Activated naive CD4-positive, alpha-beta T cell treated with Interleukin-2 at 50 U/mL for 16 hours (primary cell): ENCODE measurements around the gene AOC1.
"Not testable (repeated sequence)": the region's sequence is repeated elsewhere in the genome, so short reads cannot be mapped to it uniquely, and the experiment has no call there.

ENCODE experiments used
- DNase-seq: peaks from one replicate; pipeline ENCODE4 v3.0.0-alpha.2; 2020

The AOC1 gene

GRCh38 chr7:150898475-150899011, 46.2 kb downstream of the AOC1 start:
- DNase-seq: peak; percentile 79

DNA sequence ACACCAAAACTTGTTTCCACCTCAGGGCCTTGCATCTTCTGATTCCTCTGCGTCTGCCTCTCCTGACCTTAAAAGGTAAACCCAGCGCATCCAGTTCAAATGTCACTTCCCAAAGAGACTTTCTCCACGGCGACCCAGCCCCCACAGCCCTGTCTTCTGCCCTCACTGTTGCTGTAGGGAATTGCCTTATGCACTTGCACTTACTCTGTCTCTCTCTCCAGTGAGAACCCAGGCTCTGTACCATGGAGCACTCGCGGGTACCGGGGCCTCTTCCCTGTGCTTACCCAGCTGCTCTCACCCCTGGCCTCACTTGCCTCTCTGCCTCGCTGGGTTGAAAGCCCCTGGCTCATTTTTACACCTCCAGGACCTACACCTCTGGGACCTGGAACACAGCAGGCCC, 48.4 kb downstream of the AOC1 start:
- no peak for DNase-seq

- no peak for DNase-seq
Measured at GRCh38 chr7:150901160-150902035, 49.1 kb downstream of the AOC1 start.

GRCh38 chr7:150902078-150903033, 50.0 kb downstream of the AOC1 start:
- DNase-seq: no peak

DNA sequence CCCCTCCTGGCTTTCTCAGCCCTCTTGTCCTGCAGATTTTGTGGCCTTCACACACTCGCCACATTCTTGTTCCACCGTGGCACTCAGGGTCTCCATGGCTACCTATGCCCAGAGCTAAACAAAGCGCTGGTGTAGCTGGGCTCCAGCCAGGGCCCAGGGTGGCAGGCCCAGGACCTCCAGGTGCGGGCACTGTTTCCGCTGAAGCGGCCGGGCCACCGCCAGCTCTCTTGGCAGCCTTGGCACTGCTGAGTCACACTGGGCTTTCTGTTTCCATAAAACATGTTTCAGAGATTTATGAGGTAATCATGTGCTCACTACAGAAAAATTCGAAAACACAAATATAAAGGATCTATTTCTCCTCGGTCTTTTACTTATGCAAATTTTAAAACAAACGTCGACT, 51.3 kb downstream of the AOC1 start:
- no peak for DNase-seq

GRCh38 chr7:150904011-150904909, 51.9 kb downstream of the AOC1 start:
- no peak for DNase-seq

- no peak for DNase-seq
Measured at GRCh38 chr7:150908173-150908572, 55.9 kb downstream of the AOC1 start.

GRCh38 chr7:150909200-150909995, 57.1 kb downstream of the AOC1 start:
- DNase-seq: peak; percentile 20

- DNase-seq: not testable (repeated sequence)
Measured at GRCh38 chr7:150910305-150910995, 58.1 kb downstream of the AOC1 start.

DNA sequence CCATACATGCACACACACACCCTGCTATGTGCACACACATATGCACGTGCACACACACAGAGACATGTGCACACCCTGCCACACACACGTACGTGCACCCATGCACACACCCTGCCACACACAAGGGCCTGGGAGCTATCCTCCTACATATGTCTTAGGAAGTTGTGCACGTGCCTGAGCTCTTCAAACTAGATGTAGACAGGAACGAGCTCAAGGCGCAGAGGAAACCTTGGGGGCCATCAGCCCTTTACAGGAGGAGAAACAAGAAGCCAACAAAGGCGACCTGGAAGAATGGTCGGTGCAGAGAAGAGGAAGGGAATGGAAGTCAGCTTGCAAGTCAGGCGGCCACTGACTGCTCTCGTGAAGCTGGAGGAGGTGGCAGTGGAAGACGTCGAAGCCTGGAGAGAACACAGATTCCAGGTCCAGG, 58.7 kb downstream of the AOC1 start:
- no peak for DNase-seq
